Activated CD4-positive, alpha-beta T cell treated with anti-CD3 and anti-CD28 coated beads, Interleukin-2, amount 10 ng/mL, durations not matched to agents 24 days and 14 days (primary cell): ENCODE data around the gene GPR33. TPM values are rescaled to one million over a fixed set of nuclear protein-coding genes. Genes with fewer than 3 reads are reported as not detected.
"Not testable (repeated sequence)": the region's sequence is repeated elsewhere in the genome, so short reads cannot be mapped to it uniquely, and the experiment has no call there.

Experiments
- DNase-seq: peaks from one replicate; pipeline ENCODE4 v3.0.0; 2022
- H3K27ac Mint-ChIP-seq: one replicate; pipeline ENCODE4 v1.8.0; 2022; ENCODE audit warnings: mild to moderate bottlenecking, mixed read lengths
- H3K27me3 Mint-ChIP-seq: one replicate; pipeline ENCODE4 v1.8.0; 2022; ENCODE audit warnings: mixed read lengths
- H3K36me3 Mint-ChIP-seq: one replicate; pipeline ENCODE4 v1.8.0; 2022; ENCODE audit warnings: low read depth, mild to moderate bottlenecking, mixed read lengths
- H3K4me1 Mint-ChIP-seq: one replicate; pipeline ENCODE4 v1.8.0; 2021; ENCODE audit warnings: mixed read lengths
- H3K4me3 Mint-ChIP-seq: one replicate; pipeline ENCODE4 v1.8.0; 2022; ENCODE audit warnings: mild to moderate bottlenecking, moderate library complexity, mixed read lengths
- H3K9me3 Mint-ChIP-seq: one replicate; pipeline ENCODE4 v1.8.0; 2021; ENCODE audit warnings: mixed read lengths
- intact Hi-C: fragments of 100-400 bp; cut with micrococcal nuclease; formaldehyde crosslinking; loops from one replicate; pipeline ENCODE4 v1.15.1; 2023
- total RNA-seq: library from RNA; stranded (reverse); gene quantifications from 2 replicates; pipeline ENCODE4 v1.2.3, GENCODE V29; 2022

The GPR33 gene
- total RNA-seq, 1 donor from 2014 or later = not detected

- Mint-ChIP-seq H3K27me3 (peaks cover 3% of the 10 kb centered on the region), H3K27ac (no peak overlapping the region), H3K4me3 (no peak overlapping the region), H3K36me3 (no peaks in the 10 kb centered on the region), H3K4me1 (no peaks in the 10 kb centered on the region), H3K9me3 (no peaks in the 10 kb centered on the region)
- intact Hi-C loops = no loop called here
- DNase-seq = no peak
These were observed 3.1 kb downstream of the GPR33 start for GRCh38 chr14:31484754-31485153.

GRCh38 chr14:31480156-31480555, 7.7 kb downstream of the GPR33 start:
- H3K9me3 Mint-ChIP-seq = no peaks in the 10 kb centered on the region
- no peak for DNase-seq

GRCh38 chr14:31479027-31479426, 8.8 kb downstream of the GPR33 start:
- intact Hi-C loops = no loop called here
- Mint-ChIP-seq H3K27ac (no peak overlapping the region), H3K27me3 (peaks cover 4% of the 10 kb centered on the region), H3K4me1 (no peaks in the 10 kb centered on the region), H3K4me3 (no peak overlapping the region), H3K9me3 (no peaks in the 10 kb centered on the region), H3K36me3 (no peaks in the 10 kb centered on the region)
- no peak for DNase-seq

More at GRCh38 chr14:31480156-31480555, 7.7 kb downstream of the GPR33 start:
- Mint-ChIP-seq H3K27me3 (peaks cover 4% of the 10 kb centered on the region), H3K27ac (no peak overlapping the region), H3K36me3 (no peaks in the 10 kb centered on the region), H3K4me1 (no peaks in the 10 kb centered on the region), H3K4me3 (no peak overlapping the region)
- intact Hi-C loops = no loop called here

- H3K4me1 Mint-ChIP-seq = no peaks in the 10 kb centered on the region
These were observed 10.6 kb downstream of the GPR33 start for GRCh38 chr14:31477248-31477647.

GRCh38 chr14:31476131-31476866, 11.5 kb downstream of the GPR33 start:
- Mint-ChIP-seq H3K27ac (no peak overlapping the region), H3K9me3 (peaks cover 9% of the 10 kb centered on the region), H3K27me3 (peaks cover 4% of the 10 kb centered on the region), H3K4me3 (no peak overlapping the region), H3K4me1 (no peaks in the 10 kb centered on the region), H3K36me3 (no peaks in the 10 kb centered on the region)
- intact Hi-C loops = no loop called here
- DNase-seq = no peak

More at GRCh38 chr14:31477248-31477647, 10.6 kb downstream of the GPR33 start:
- no peak overlapping the region for H3K4me3 Mint-ChIP-seq
- H3K27ac Mint-ChIP-seq = no peak overlapping the region
- intact Hi-C loops = no loop called here
- H3K9me3 Mint-ChIP-seq = peaks cover 9% of the 10 kb centered on the region
- no peaks in the 10 kb centered on the region for H3K36me3 Mint-ChIP-seq
- no peak for DNase-seq
- peaks cover 4% of the 10 kb centered on the region for H3K27me3 Mint-ChIP-seq

GRCh38 chr14:31466554-31466953, 21.3 kb downstream of the GPR33 start:
- Mint-ChIP-seq H3K9me3 (no peaks in the 10 kb centered on the region), H3K4me1 (no peaks in the 10 kb centered on the region), H3K27ac (no peak overlapping the region), H3K36me3 (no peaks in the 10 kb centered on the region), H3K27me3 (peaks cover 5% of the 10 kb centered on the region), H3K4me3 (no peak overlapping the region)
- intact Hi-C loops = no loop called here
- no peak for DNase-seq

GRCh38 chr14:31465111-31465510, 22.7 kb downstream of the GPR33 start:
- intact Hi-C loops = no loop called here
- Mint-ChIP-seq H3K4me1 (no peaks in the 10 kb centered on the region), H3K36me3 (no peaks in the 10 kb centered on the region), H3K27me3 (peaks cover 7% of the 10 kb centered on the region), H3K4me3 (no peak overlapping the region), H3K9me3 (no peaks in the 10 kb centered on the region), H3K27ac (no peak overlapping the region)
- no peak for DNase-seq

- H3K27me3 Mint-ChIP-seq, intact Hi-C loops, H3K4me3 Mint-ChIP-seq, H3K27ac Mint-ChIP-seq, H3K36me3 Mint-ChIP-seq, DNase-seq, H3K9me3 Mint-ChIP-seq: not testable (repeated sequence)
- peaks cover 11% of the 10 kb centered on the region for H3K4me1 Mint-ChIP-seq
These were observed 25.4 kb downstream of the GPR33 start for GRCh38 chr14:31462450-31462849.

GRCh38 chr14:31461545-31461944, 26.3 kb downstream of the GPR33 start:
- Mint-ChIP-seq H3K27me3 (peaks cover 4% of the 10 kb centered on the region), H3K4me1 (peaks cover 15% of the 10 kb centered on the region), H3K27ac (no peak overlapping the region), H3K4me3 (no peak overlapping the region), H3K9me3 (no peaks in the 10 kb centered on the region), H3K36me3 (peaks cover 1% of the 10 kb centered on the region)
- no peak for DNase-seq
- intact Hi-C loops = no loop called here

- no peak for DNase-seq
- peaks cover 4% of the 10 kb centered on the region for H3K27me3 Mint-ChIP-seq
- H3K9me3 Mint-ChIP-seq = no peaks in the 10 kb centered on the region
- intact Hi-C loops = loop anchor here (1.0 to 5.0 kb wide), 9 partner anchors 38 to 899 kb away; partner anchors contain the start of genes G2E3, HEATR5A, SCFD1 and STRN3
- H3K27ac Mint-ChIP-seq = peak overlapping the region; percentile 98
- peak overlapping the region; percentile 95 for H3K4me3 Mint-ChIP-seq
- H3K4me1 Mint-ChIP-seq = peaks cover 24% of the 10 kb centered on the region
- H3K36me3 Mint-ChIP-seq = peaks cover 6% of the 10 kb centered on the region
These were observed 29.9 kb downstream of the GPR33 start for GRCh38 chr14:31457665-31458659.

GRCh38 chr14:31456841-31457664, 30.8 kb downstream of the GPR33 start, which contains the start of gene DTD2:
Gene DTD2, minus strand, starts transcription at chr14:31457506. Its CDS starts 113 bp downstream, at chr14:31457393.
- peaks cover 24% of the 10 kb centered on the region for H3K4me1 Mint-ChIP-seq
- intact Hi-C loops = loop anchor here (1.0 to 5.0 kb wide), 9 partner anchors 37 to 898 kb away; partner anchors contain the start of genes G2E3, HEATR5A, SCFD1 and STRN3
- peak within 1 kb of the TSS; percentile 98 for H3K27ac Mint-ChIP-seq
- H3K27me3 Mint-ChIP-seq = peaks cover 4% of the 10 kb centered on the region
- peak; percentile 97 for DNase-seq
- H3K4me3 Mint-ChIP-seq = peak within 1 kb of the TSS; percentile 95
- peaks cover 6% of the 10 kb centered on the region for H3K36me3 Mint-ChIP-seq
- H3K9me3 Mint-ChIP-seq = no peaks in the 10 kb centered on the region

- Mint-ChIP-seq H3K27me3 (no peaks in the 10 kb centered on the region), H3K27ac (no peak overlapping the region), H3K4me3 (no peak overlapping the region), H3K9me3 (no peaks in the 10 kb centered on the region), H3K36me3 (peaks cover 24% of the 10 kb centered on the region), H3K4me1 (peaks cover 2% of the 10 kb centered on the region)
- DNase-seq = no peak
- intact Hi-C loops = loop anchor here (2.0 kb wide), 1 partner anchor 179 kb away; no protein-coding TSS in a partner anchor
These were observed 37.7 kb downstream of the GPR33 start for GRCh38 chr14:31449971-31450610.

GRCh38 chr14:31449136-31449535, 38.7 kb downstream of the GPR33 start:
- H3K27ac Mint-ChIP-seq = no peak overlapping the region

More at GRCh38 chr14:31449136-31449535, 38.7 kb downstream of the GPR33 start:
- Mint-ChIP-seq H3K4me1 (no peaks in the 10 kb centered on the region), H3K4me3 (no peak overlapping the region), H3K9me3 (no peaks in the 10 kb centered on the region), H3K27me3 (no peaks in the 10 kb centered on the region), H3K36me3 (peaks cover 25% of the 10 kb centered on the region)
- DNase-seq = no peak
- intact Hi-C loops = no loop called here
